Liver (tissue), 9 donors: ENCODE data around the gene ITGA7. TPM values are rescaled to one million over a fixed set of nuclear protein-coding genes. Genes with fewer than 3 reads are reported as not detected.

ENCODE experiments used
- DNase-seq: peaks from one replicate; pipeline ENCODE4 v3.0.0-alpha.2; 2017; ENCODE audit warnings: low spot score
- H3K27ac ChIP-seq, 2 donors: one replicate each; pipeline ENCODE4 v1.7.0; 2013; ENCODE audit warnings: inconsistent platforms in 2 of 2, low read length in 2 of 2, control low read depth in 1 of 2, low read depth in 1 of 2, mild to moderate bottlenecking in 1 of 2
- H3K27me3 ChIP-seq, 4 donors: one replicate each; pipeline versions ENCODE4 v1.6.1 to v1.7.0; 2013; ENCODE audit warnings: low read length in 3 of 4, inconsistent platforms in 1 of 4, mild to moderate bottlenecking in 1 of 4, moderate library complexity in 1 of 4; ENCODE audit not compliant: control insufficient read depth in 4 of 4, insufficient read depth in 4 of 4
- H3K36me3 ChIP-seq, 4 donors: one replicate each; pipeline versions ENCODE4 v1.6.1 to v1.7.0; 2013; ENCODE audit warnings: low read length in 3 of 4, mild to moderate bottlenecking in 3 of 4, low read depth in 1 of 4, moderate library complexity in 1 of 4; ENCODE audit not compliant: control insufficient read depth in 4 of 4, insufficient read depth in 3 of 4
- H3K4me1 ChIP-seq, 4 donors: one replicate each; pipeline versions ENCODE4 v1.6.1 to v1.7.0; 2013; ENCODE audit warnings: low read length in 3 of 4, mild to moderate bottlenecking in 3 of 4, moderate library complexity in 1 of 4; ENCODE audit not compliant: control insufficient read depth in 4 of 4, insufficient read depth in 4 of 4
- H3K4me3 ChIP-seq, 3 donors: one replicate each; pipeline versions ENCODE4 v1.6.1 to v1.7.0; 2013; ENCODE audit warnings: low read length in 3 of 3, control low read depth in 1 of 3, low read depth in 1 of 3, mild to moderate bottlenecking in 1 of 3
- H3K9ac ChIP-seq, 2 donors: one replicate each; pipeline ENCODE4 v1.7.0; 2013; ENCODE audit warnings: low read length in 2 of 2, mild to moderate bottlenecking in 2 of 2, moderate library complexity in 2 of 2, control low read depth in 1 of 2, low read depth in 1 of 2
- H3K9me3 ChIP-seq, 4 donors: one replicate each; pipeline versions ENCODE4 v1.6.1 to v1.7.0; 2013; ENCODE audit warnings: low read length in 3 of 4; ENCODE audit not compliant: control insufficient read depth in 4 of 4
- EGR1 ChIP-seq, 2 donors: IDR thresholded peaks; 2 replicates each; pipeline ENCODE4 v1.6.1; 2016 to 2018; ENCODE audit warnings: antibody characterized with exemption in 2 of 2, low read depth in 2 of 2
- FOXA2 ChIP-seq: IDR thresholded peaks from 2 replicates; pipeline ENCODE4 v1.6.1; 2016; ENCODE audit warnings: antibody characterized with exemption
- GABPA ChIP-seq, 2 donors: IDR thresholded peaks in 1 of 2; conservative IDR thresholded peaks in 1 of 2; 2 replicates each; pipeline ENCODE4 v1.6.1; 2016; ENCODE audit warnings: antibody characterized with exemption in 2 of 2, mild to moderate bottlenecking in 1 of 2, moderate library complexity in 1 of 2
- HNF4A ChIP-seq, 2 donors: conservative IDR thresholded peaks; 2 replicates each; pipeline ENCODE4 v1.6.1; 2016; ENCODE audit warnings: antibody characterized with exemption in 2 of 2, mild to moderate bottlenecking in 2 of 2
- JUND ChIP-seq, 2 donors: IDR thresholded peaks; 2 replicates each; pipeline ENCODE4 v1.6.1; 2016; ENCODE audit warnings: antibody characterized with exemption in 2 of 2
- RAD21 ChIP-seq, 2 donors: IDR thresholded peaks; 2 replicates each; pipeline ENCODE4 v1.6.1; 2016; ENCODE audit warnings: antibody characterized with exemption in 2 of 2, mild to moderate bottlenecking in 2 of 2
- RXRA ChIP-seq, 2 donors: IDR thresholded peaks; 2 replicates each; pipeline ENCODE4 v1.6.1; 2017 to 2018; ENCODE audit warnings: antibody characterized with exemption in 2 of 2, mild to moderate bottlenecking in 1 of 2
- SP1 ChIP-seq: IDR thresholded peaks from 2 replicates; pipeline ENCODE4 v1.6.1; 2018; ENCODE audit warnings: antibody characterized with exemption, mild to moderate bottlenecking
- YY1 ChIP-seq: IDR thresholded peaks from 2 replicates; pipeline ENCODE4 v1.6.1; 2016; ENCODE audit warnings: antibody characterized with exemption, mild to moderate bottlenecking
- WGBS: extraction: QIAGEN DNeasy Blood & Tissue Kit; methylation state at CpG from one replicate; pipeline ENCODE4 v1.1.7; 2013; 5-methylcytosine and 5-hydroxymethylcytosine counted together
- polyA plus RNA-seq, 2 donors: library from polyadenylated mRNA; stranded (reverse) in 1 of 2; unstranded in 1 of 2; fragments of 200-250 nt in 1 of 2; fragments of >200 nt in 1 of 2; fragmentation: Nextera tagmentation in 1 of 2; extraction: Ambion mirVana in 1 of 2; gene quantifications; one replicate each; pipeline versions ENCODE4 v1.2.1 to v1.2.3, GENCODE V29; 2013 to 2015
- total RNA-seq, 2 donors: library from RNA; depleted of rRNA; stranded (reverse); fragments of >200 nt; gene quantifications; one replicate each; pipeline ENCODE4 v1.2.3, GENCODE V29; 2014
- TF ChIP-seq, protein P1 (sequence below): IDR thresholded peaks from 2 replicates; pipeline ENCODE4 v1.6.1; 2016; ENCODE audit warnings: antibody characterized with exemption, mild to moderate bottlenecking
- TF ChIP-seq, protein P2 (sequence below): IDR thresholded peaks from 2 replicates; pipeline ENCODE4 v1.6.1; 2016; ENCODE audit warnings: antibody characterized with exemption
- TF ChIP-seq, protein P3 (sequence below): IDR thresholded peaks from 2 replicates; pipeline ENCODE4 v1.6.1; 2016; ENCODE audit warnings: antibody characterized with exemption
- TF ChIP-seq, protein P4 (sequence below): IDR thresholded peaks from 2 replicates; pipeline ENCODE4 v1.6.1; 2016; ENCODE audit warnings: antibody characterized with exemption
- TF ChIP-seq, protein P5 (sequence below): fragments of 150-350 bp; IDR thresholded peaks from 2 replicates; pipeline ENCODE4 v1.5.1; 2017; ENCODE audit warnings: improper control_type of control experiment, low read depth, low read length; ENCODE audit not compliant: missing input control
- donor health status: healthy.
- donor health status: healthy.
- donor health status: healthy.
- donor health status: healthy.
- donor health status: healthy.

The ITGA7 gene
- total and polyA plus RNA-seq, 4 donors: 0.98 to 4.9 (median 3.3) TPM

DNA sequence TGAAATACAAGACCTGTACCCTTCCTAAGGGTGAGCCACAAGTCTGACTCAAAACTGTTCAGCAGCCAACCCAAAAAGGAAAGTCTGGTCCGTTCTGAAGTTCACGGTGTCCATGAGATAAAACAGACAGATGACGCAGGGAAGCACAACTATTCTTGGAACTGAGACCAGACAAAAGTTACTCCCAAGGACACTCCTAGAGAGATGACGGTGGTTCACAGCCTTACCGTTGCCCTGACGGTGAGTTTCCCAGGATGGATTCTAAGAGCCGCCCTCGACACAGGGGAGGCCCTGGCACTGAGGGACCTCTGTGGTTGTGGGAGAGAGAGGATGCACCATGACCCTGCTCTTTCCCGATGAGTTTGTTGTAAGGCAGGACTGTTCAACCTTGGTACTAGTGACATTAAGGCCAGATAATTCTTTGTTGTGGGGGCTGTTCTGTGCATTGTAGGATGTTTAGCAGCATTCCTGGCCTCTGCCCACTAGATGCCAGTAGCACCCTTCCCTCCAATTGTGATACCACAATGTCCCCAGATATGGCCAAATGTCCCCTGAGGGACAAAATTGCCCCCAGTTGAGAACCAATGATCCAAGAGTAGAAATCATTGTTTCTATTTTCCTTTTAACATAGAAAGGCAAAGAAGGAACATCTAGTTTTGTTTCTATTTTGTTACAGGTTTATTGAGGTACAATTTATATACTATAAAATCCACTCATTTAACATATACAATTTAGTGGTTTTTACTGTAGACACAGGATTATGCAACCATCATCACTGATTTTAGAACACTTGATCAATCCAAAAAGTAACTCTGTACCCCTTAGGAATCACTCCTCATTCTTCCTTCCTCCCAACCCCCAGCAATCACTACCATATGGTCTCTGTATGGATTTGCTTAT is 48.0 kb downstream of the ITGA7 start:
- Histone ChIP-seq H3K9me3 (no peaks in the 10 kb centered on the region), H3K4me3 (no peak overlapping the region), H3K4me1 (peaks cover 0 to 21% (median 11%) of the 10 kb centered on the region in 4 donors), H3K27me3 (no peaks in the 10 kb centered on the region), H3K36me3 (no peaks in the 10 kb centered on the region), H3K27ac (no peak overlapping the region), H3K9ac (no peak overlapping the region)
- DNase-seq: no peak
- WGBS: 74% methylated on average over 9 of the region's 9 CpGs
- TF ChIP-seq, protein P1, sequence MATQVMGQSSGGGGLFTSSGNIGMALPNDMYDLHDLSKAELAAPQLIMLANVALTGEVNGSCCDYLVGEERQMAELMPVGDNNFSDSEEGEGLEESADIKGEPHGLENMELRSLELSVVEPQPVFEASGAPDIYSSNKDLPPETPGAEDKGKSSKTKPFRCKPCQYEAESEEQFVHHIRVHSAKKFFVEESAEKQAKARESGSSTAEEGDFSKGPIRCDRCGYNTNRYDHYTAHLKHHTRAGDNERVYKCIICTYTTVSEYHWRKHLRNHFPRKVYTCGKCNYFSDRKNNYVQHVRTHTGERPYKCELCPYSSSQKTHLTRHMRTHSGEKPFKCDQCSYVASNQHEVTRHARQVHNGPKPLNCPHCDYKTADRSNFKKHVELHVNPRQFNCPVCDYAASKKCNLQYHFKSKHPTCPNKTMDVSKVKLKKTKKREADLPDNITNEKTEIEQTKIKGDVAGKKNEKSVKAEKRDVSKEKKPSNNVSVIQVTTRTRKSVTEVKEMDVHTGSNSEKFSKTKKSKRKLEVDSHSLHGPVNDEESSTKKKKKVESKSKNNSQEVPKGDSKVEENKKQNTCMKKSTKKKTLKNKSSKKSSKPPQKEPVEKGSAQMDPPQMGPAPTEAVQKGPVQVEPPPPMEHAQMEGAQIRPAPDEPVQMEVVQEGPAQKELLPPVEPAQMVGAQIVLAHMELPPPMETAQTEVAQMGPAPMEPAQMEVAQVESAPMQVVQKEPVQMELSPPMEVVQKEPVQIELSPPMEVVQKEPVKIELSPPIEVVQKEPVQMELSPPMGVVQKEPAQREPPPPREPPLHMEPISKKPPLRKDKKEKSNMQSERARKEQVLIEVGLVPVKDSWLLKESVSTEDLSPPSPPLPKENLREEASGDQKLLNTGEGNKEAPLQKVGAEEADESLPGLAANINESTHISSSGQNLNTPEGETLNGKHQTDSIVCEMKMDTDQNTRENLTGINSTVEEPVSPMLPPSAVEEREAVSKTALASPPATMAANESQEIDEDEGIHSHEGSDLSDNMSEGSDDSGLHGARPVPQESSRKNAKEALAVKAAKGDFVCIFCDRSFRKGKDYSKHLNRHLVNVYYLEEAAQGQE: no peak
- TF ChIP-seq YY1 (no peak), EGR1 (IDR thresholded peaks at IDR 0.05; ENCODE audit: low read depth in 2 of 2) (no peak), RAD21 (IDR thresholded peaks at IDR 0.05) (peak; percentile 70 to 73), FOXA2 (no peak), GABPA (IDR thresholded peaks at IDR 0.05 in 1 of 2, conservative IDR thresholded peaks at IDR 0.05 in 1 of 2) (no peak), RXRA (IDR thresholded peaks at IDR 0.05) (no peak), HNF4A (conservative IDR thresholded peaks at IDR 0.05) (no peak), JUND (IDR thresholded peaks at IDR 0.05) (no peak), SP1 (no peak)
- TF ChIP-seq, protein P2, sequence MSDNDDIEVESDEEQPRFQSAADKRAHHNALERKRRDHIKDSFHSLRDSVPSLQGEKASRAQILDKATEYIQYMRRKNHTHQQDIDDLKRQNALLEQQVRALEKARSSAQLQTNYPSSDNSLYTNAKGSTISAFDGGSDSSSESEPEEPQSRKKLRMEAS: no peak
- TF ChIP-seq, protein P3, sequence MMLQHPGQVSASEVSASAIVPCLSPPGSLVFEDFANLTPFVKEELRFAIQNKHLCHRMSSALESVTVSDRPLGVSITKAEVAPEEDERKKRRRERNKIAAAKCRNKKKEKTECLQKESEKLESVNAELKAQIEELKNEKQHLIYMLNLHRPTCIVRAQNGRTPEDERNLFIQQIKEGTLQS: no peak
- TF ChIP-seq, protein P4, sequence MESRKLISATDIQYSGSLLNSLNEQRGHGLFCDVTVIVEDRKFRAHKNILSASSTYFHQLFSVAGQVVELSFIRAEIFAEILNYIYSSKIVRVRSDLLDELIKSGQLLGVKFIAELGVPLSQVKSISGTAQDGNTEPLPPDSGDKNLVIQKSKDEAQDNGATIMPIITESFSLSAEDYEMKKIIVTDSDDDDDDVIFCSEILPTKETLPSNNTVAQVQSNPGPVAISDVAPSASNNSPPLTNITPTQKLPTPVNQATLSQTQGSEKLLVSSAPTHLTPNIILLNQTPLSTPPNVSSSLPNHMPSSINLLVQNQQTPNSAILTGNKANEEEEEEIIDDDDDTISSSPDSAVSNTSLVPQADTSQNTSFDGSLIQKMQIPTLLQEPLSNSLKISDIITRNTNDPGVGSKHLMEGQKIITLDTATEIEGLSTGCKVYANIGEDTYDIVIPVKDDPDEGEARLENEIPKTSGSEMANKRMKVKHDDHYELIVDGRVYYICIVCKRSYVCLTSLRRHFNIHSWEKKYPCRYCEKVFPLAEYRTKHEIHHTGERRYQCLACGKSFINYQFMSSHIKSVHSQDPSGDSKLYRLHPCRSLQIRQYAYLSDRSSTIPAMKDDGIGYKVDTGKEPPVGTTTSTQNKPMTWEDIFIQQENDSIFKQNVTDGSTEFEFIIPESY: no peak
- TF ChIP-seq, protein P5, sequence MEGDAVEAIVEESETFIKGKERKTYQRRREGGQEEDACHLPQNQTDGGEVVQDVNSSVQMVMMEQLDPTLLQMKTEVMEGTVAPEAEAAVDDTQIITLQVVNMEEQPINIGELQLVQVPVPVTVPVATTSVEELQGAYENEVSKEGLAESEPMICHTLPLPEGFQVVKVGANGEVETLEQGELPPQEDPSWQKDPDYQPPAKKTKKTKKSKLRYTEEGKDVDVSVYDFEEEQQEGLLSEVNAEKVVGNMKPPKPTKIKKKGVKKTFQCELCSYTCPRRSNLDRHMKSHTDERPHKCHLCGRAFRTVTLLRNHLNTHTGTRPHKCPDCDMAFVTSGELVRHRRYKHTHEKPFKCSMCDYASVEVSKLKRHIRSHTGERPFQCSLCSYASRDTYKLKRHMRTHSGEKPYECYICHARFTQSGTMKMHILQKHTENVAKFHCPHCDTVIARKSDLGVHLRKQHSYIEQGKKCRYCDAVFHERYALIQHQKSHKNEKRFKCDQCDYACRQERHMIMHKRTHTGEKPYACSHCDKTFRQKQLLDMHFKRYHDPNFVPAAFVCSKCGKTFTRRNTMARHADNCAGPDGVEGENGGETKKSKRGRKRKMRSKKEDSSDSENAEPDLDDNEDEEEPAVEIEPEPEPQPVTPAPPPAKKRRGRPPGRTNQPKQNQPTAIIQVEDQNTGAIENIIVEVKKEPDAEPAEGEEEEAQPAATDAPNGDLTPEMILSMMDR: peak; percentile 45
